HL-60 (cell line): ENCODE measurements around the gene UGT1A7.

Experiments
- DNase-seq, 2 experiments: peaks; one replicate each; pipeline ENCODE4 v3.0.0-alpha.2; 2010 to 2020; ENCODE audit warnings: low read depth in 1 of 2, low spot score in 1 of 2
- H3K27ac ChIP-seq: fragments of 250-450 bp; sonication (Bioruptor Pico); replicated peaks from 2 replicates; pipeline ENCODE4 v1.5.1; 2020; ENCODE audit warnings: mild to moderate bottlenecking, moderate library complexity
- H3K27me3 ChIP-seq: fragments of 250-450 bp; sonication (Bioruptor Pico); 2 replicates; pipeline ENCODE4 v1.5.1; 2021; ENCODE audit warnings: mild to moderate bottlenecking, moderate library complexity; ENCODE audit not compliant: insufficient read depth, poor library complexity, severe bottlenecking
- H3K4me3 ChIP-seq: replicated peaks from 2 replicates; pipeline ENCODE4 v1.5.1; 2011; ENCODE audit warnings: mild to moderate bottlenecking, control low read depth, low read length; ENCODE audit not compliant: insufficient read depth
- CTCF ChIP-seq: IDR thresholded peaks from one replicate; pipeline ENCODE4 v1.5.1; 2011; ENCODE audit warnings: low read length, control low read depth, inconsistent platforms; ENCODE audit not compliant: insufficient read depth
- GABPA ChIP-seq: IDR thresholded peaks from 2 replicates; pipeline ENCODE4 v1.6.1; 2012; ENCODE audit warnings: low read depth
- POLR2AphosphoS5 ChIP-seq: IDR thresholded peaks from 2 replicates; pipeline ENCODE4 v1.6.1; 2012; ENCODE audit warnings: low read depth
- REST ChIP-seq: IDR thresholded peaks from 2 replicates; pipeline ENCODE4 v1.6.1; 2012; ENCODE audit warnings: low read depth; ENCODE audit not compliant: insufficient replicate concordance
- SPI1 ChIP-seq: IDR thresholded peaks from 2 replicates; pipeline ENCODE4 v1.6.1; 2012; ENCODE audit warnings: low read depth, mild to moderate bottlenecking, borderline replicate concordance

The UGT1A7 gene

GRCh38 chr2:233693963-233694362 lies 12.3 kb downstream of the UGT1A7 start:
- H3K27me3 ChIP-seq, result no peaks in the 10 kb centered on the region
- H3K27ac ChIP-seq, result no peak overlapping the region
- no peak for DNase-seq
- no peak for TF ChIP-seq POLR2AphosphoS5
- TF ChIP-seq CTCF, result no peak
- TF ChIP-seq SPI1, result no peak
- no peak for TF ChIP-seq GABPA
- no peak for TF ChIP-seq REST
- no peak overlapping the region for H3K4me3 ChIP-seq

- no peak for DNase-seq
- Histone ChIP-seq H3K27me3 (no peaks in the 10 kb centered on the region), H3K27ac (no peak overlapping the region), H3K4me3 (no peak overlapping the region)
- TF ChIP-seq POLR2AphosphoS5, result no peak
- TF ChIP-seq SPI1, result no peak
- no peak for TF ChIP-seq GABPA
- TF ChIP-seq REST, result no peak
- TF ChIP-seq CTCF, result no peak
Observed at GRCh38 chr2:233698740-233699139, 17.0 kb downstream of the UGT1A7 start.

GRCh38 chr2:233699424-233700027 lies 17.8 kb downstream of the UGT1A7 start:
- TF ChIP-seq POLR2AphosphoS5 (no peak), REST (no peak), SPI1 (no peak), CTCF (no peak), GABPA (no peak)
- no peak for DNase-seq
- no peak overlapping the region for H3K27ac ChIP-seq

More at GRCh38 chr2:233699424-233700027, 17.8 kb downstream of the UGT1A7 start:
- Histone ChIP-seq H3K4me3 (no peak overlapping the region), H3K27me3 (no peaks in the 10 kb centered on the region)
